Measurements from ENCODE around the gene ACACB. TPM values are rescaled to one million over a fixed set of nuclear protein-coding genes. Genes with fewer than 3 reads are reported as not detected.

Gene ACACB
- total RNA-seq, 1 experiment from 2014 or later, result 21.7 TPM

GRCh38 chr12:109309381-109310246, 193.2 kb downstream of the ACACB start:
- Histone ChIP-seq H3K4me2 (ENCODE audit: low read length) (peak overlapping the region; percentile 77), H3K9ac (ENCODE audit: low read length) (no peak overlapping the region), H3K4me1 (ENCODE audit: insufficient read depth, low read length) (peaks cover 4% of the 10 kb centered on the region; the same call in 1 of the 2 replicates), H3K79me2 (ENCODE audit: low read length) (no peaks in the 10 kb centered on the region), H3K36me3 (ENCODE audit: low read depth, low read length) (no peaks in the 10 kb centered on the region), H3K9me3 (ENCODE audit: low read length) (no peaks in the 10 kb centered on the region), H3F3A (ENCODE audit: low read length, unreplicated experiment) (no peaks in the 10 kb centered on the region), H4K20me1 (ENCODE audit: low read length) (no peaks in the 10 kb centered on the region), H3K9me2 (replicated peaks; ENCODE audit: low read length) (no peaks in the 10 kb centered on the region), H3K27ac (ENCODE audit: low read length) (no peak overlapping the region), H3K4me3 (ENCODE audit: low read length) (peak overlapping the region; percentile 48), H3K27me3 (ENCODE audit: low read length) (peaks cover 95% of the 10 kb centered on the region), H2AFZ (ENCODE audit: low read length) (0 out of 2 replicates have a peak overlapping the region, but pooled peaks have one; percentile 28)
- no TSS peak for BruUV-seq (replicated peaks)
- TF ChIP-seq EZH2 (IDR thresholded peaks at IDR 0.05; ENCODE audit: low read length, unreplicated experiment) (no peak), CTCF (conservative IDR thresholded peaks at IDR 0.05; ENCODE audit: low read depth, low read length) (no peak), EZH2phosphoT487 (IDR thresholded peaks at IDR 0.05; ENCODE audit: borderline replicate concordance, low read length) (no peak)
- CTCF ChIA-PET, result no interaction called here
- intact Hi-C loops (cut with micrococcal nuclease), result loop anchor here (5.0 kb wide), 1 partner anchor 53 kb away; no protein-coding TSS in a partner anchor
- ATAC-seq (peak; percentile 35), DNase-seq (no peak)
- POLR2A ChIA-PET (ENCODE audit: unreplicated experiment), result no interaction called here

GRCh38 chr12:109310247-109311125, 194.1 kb downstream of the ACACB start:
- BruUV-seq (replicated peaks), result no TSS peak
- Histone ChIP-seq H3K27me3 (ENCODE audit: low read length) (peaks cover 95% of the 10 kb centered on the region), H3K27ac (ENCODE audit: low read length) (no peak overlapping the region), H3K9me3 (ENCODE audit: low read length) (no peaks in the 10 kb centered on the region), H3K4me3 (ENCODE audit: low read length) (peak overlapping the region; percentile 48), H3K79me2 (ENCODE audit: low read length) (no peaks in the 10 kb centered on the region), H2AFZ (ENCODE audit: low read length) (0 out of 2 replicates have a peak overlapping the region, but pooled peaks have one; percentile 28), H4K20me1 (ENCODE audit: low read length) (no peaks in the 10 kb centered on the region), H3F3A (ENCODE audit: low read length, unreplicated experiment) (no peaks in the 10 kb centered on the region), H3K4me2 (ENCODE audit: low read length) (peak overlapping the region; percentile 77), H3K4me1 (ENCODE audit: insufficient read depth, low read length) (peaks cover 4% of the 10 kb centered on the region; the same call in 1 of the 2 replicates), H3K9ac (ENCODE audit: low read length) (no peak overlapping the region), H3K36me3 (ENCODE audit: low read depth, low read length) (no peaks in the 10 kb centered on the region), H3K9me2 (replicated peaks; ENCODE audit: low read length) (no peaks in the 10 kb centered on the region)
- ChIA-PET CTCF (no interaction called here), POLR2A (ENCODE audit: unreplicated experiment) (no interaction called here)
- DNase-seq (no peak), ATAC-seq (peak; percentile 19)
- intact Hi-C loops (cut with micrococcal nuclease), result loop anchor here (5.0 kb wide), 1 partner anchor 52 kb away; no protein-coding TSS in a partner anchor
- TF ChIP-seq EZH2 (IDR thresholded peaks at IDR 0.05; ENCODE audit: low read length, unreplicated experiment) (peak; percentile 98), CTCF (conservative IDR thresholded peaks at IDR 0.05; ENCODE audit: low read depth, low read length) (no peak), EZH2phosphoT487 (IDR thresholded peaks at IDR 0.05; ENCODE audit: borderline replicate concordance, low read length) (peak; percentile 91; the same call in 1 of the 2 replicates)

Other genes starting within 250 kb of the ACACB start
- gene DAO, start 236.5 kb upstream of the ACACB start, total RNA-seq (2014; rRNA removed), result not detected in 2 replicates
- gene SVOP, start 95.5 kb upstream of the ACACB start, total RNA-seq (2014; rRNA removed), result not detected in 2 replicates
- gene USP30, start 64.0 kb upstream of the ACACB start, total RNA-seq (2014; rRNA removed), result 8.5 and 13.6 TPM in 2 replicates
- gene ALKBH2, start 23.1 kb upstream of the ACACB start, total RNA-seq (2014; rRNA removed), result 73.8 and 74.0 TPM in 2 replicates
- gene UNG, start 19.0 kb upstream of the ACACB start, total RNA-seq (2014; rRNA removed), result 168 and 179 TPM in 2 replicates
- gene FOXN4, start 192.7 kb downstream of the ACACB start, total RNA-seq (2014; rRNA removed), result not detected in 2 replicates
- not detected in 2 replicates for gene MYO1H, start 231.3 kb downstream of the ACACB start, total RNA-seq (2014; rRNA removed)